HepG2 (cell line): ENCODE data around the gene CFAP97D1. TPM values are rescaled to one million over a fixed set of nuclear protein-coding genes. Genes with fewer than 3 reads are reported as not detected.
A peak's percentile ranks its signal among the peaks of the same experiment; 100 is the strongest.

Experiments
- ATAC-seq: fragments of 200-7000 bp; cut with Tn5 transposase; 3 replicates; pipeline ENCODE4 v1.9.1; 2020; ENCODE audit warnings: mild to moderate bottlenecking, moderate library complexity
- BruUV-seq: library from RNA; stranded (reverse); fragments of 400-500 nt; replicated peaks from 2 replicates; lab custom pipeline; 2021; lab: Mats Ljungman, UMichigan
- CTCF ChIA-PET: fragments of 300-600 bp; formaldehyde crosslinking; extraction: SDS; loops from one replicate; lab custom pipeline; 2021; ENCODE audit warnings: low total read pairs, inconsistent platforms, low intra/inter-chr PET ratio; lab: Yijun Ruan, JAX
- POLR2A ChIA-PET: fragments of 350-600 bp; sonication (Branson Sonifier 250); formaldehyde crosslinking; loops from one replicate; lab custom pipeline; 2020; ENCODE audit warnings: antibody characterized with exemption, inconsistent platforms; lab: Yijun Ruan, JAX
- DNase-seq: peaks from one replicate; pipeline ENCODE4 v3.0.0-alpha.2; 2015; ENCODE audit warnings: low spot score
- FAIRE-seq: peaks from 3 replicates; lab custom pipeline; 2011; peaks lifted over from hg19 to GRCh38; lab: Jason Lieb, UNC
- H2AFZ ChIP-seq: one replicate; pipeline ENCODE4 v1.6.1; 2011; ENCODE audit warnings: low read length, inconsistent platforms
- H3K27ac ChIP-seq: fragments of 300-600 bp; 3 replicates; pipeline ENCODE4 v1.8.0; 2011; ENCODE audit warnings: mixed run types, mild to moderate bottlenecking, mixed read lengths, low read length, inconsistent platforms; ENCODE audit not compliant: insufficient read depth; ENCODE audit errors: extremely low read length
- H3K27me3 ChIP-seq, 2 experiments: fragments of 200-600 bp in 1 of 2; 2 replicates in 1 of 2; 3 replicates in 1 of 2; pipeline versions ENCODE4 v1.6.0 to v1.8.0; 2011; ENCODE audit warnings: low read length in 2 of 2, mild to moderate bottlenecking in 2 of 2, moderate library complexity in 2 of 2, inconsistent platforms in 1 of 2; ENCODE audit not compliant: insufficient read depth in 2 of 2, control insufficient read depth in 1 of 2
- H3K36me3 ChIP-seq, 2 experiments: fragments of 200-600 bp in 1 of 2; replicated peaks in 1 of 2; 2 replicates in 1 of 2; 3 replicates in 1 of 2; pipeline versions ENCODE4 v1.5.1 to v1.8.0; 2011; ENCODE audit warnings: low read length in 2 of 2, inconsistent platforms in 1 of 2; ENCODE audit not compliant: insufficient read depth in 2 of 2, control insufficient read depth in 1 of 2
- H3K4me1 ChIP-seq: 2 replicates; pipeline ENCODE4 v1.5.1; 2012; ENCODE audit warnings: low read length, inconsistent platforms; ENCODE audit not compliant: insufficient read depth
- H3K4me2 ChIP-seq: 2 replicates; pipeline ENCODE4 v1.6.0; 2011; ENCODE audit warnings: low read depth, low read length, inconsistent platforms
- H3K4me3 ChIP-seq, 3 experiments: fragments of 200-600 bp in 1 of 3; sonication (generic), shearing (Covaris generic) in 1 of 3; replicated peaks in 1 of 3; 2 replicates each; pipeline ENCODE4 v1.5.1; 2011 to 2016; ENCODE audit warnings: low read length in 3 of 3, inconsistent platforms in 2 of 3, low read depth in 2 of 3, mild to moderate bottlenecking in 2 of 3, control low read depth in 1 of 3, mixed read lengths in 1 of 3; ENCODE audit not compliant: insufficient read depth in 1 of 3
- H3K79me2 ChIP-seq: one replicate; pipeline ENCODE4 v1.6.1; 2011; ENCODE audit warnings: low read length, inconsistent platforms; ENCODE audit not compliant: insufficient read depth
- H3K9ac ChIP-seq: 2 replicates; pipeline ENCODE4 v1.6.0; 2011; ENCODE audit warnings: mild to moderate bottlenecking, low read depth, low read length, inconsistent platforms; ENCODE audit not compliant: insufficient read depth
- H3K9me3 ChIP-seq: 2 replicates; pipeline ENCODE4 v1.5.1; 2012; ENCODE audit warnings: mild to moderate bottlenecking, low read length
- H4K20me1 ChIP-seq: 2 replicates; pipeline ENCODE4 v1.6.0; 2011; ENCODE audit warnings: inconsistent platforms, mild to moderate bottlenecking, low read length, moderate library complexity; ENCODE audit not compliant: insufficient read depth
- CSRNP1 ChIP-seq: sonication (generic); formaldehyde crosslinking; IDR thresholded peaks from 2 replicates; pipeline ENCODE4 v1.8.1; 2023; ENCODE audit warnings: mild to moderate bottlenecking, missing genetic modification reagents
- FOSL2 ChIP-seq: sonication (generic); formaldehyde crosslinking; IDR thresholded peaks from 2 replicates; pipeline ENCODE4 v1.4.0; 2020; ENCODE audit warnings: missing genetic modification reagents
- HNRNPK ChIP-seq: fragments of 200-400 bp; formaldehyde crosslinking; IDR thresholded peaks from 2 replicates; pipeline ENCODE4 v1.6.1; 2018; ENCODE audit warnings: low read length, low read depth, moderate library complexity, mild to moderate bottlenecking; ENCODE audit not compliant: poor library complexity, severe bottlenecking
- NFATC3 ChIP-seq: sonication (generic); formaldehyde crosslinking; IDR thresholded peaks from 2 replicates; pipeline ENCODE4 v1.5.1; 2020; ENCODE audit warnings: mild to moderate bottlenecking, missing genetic modification reagents
- NFE2L2 ChIP-seq: fragments of 150-350 bp; IDR thresholded peaks from 2 replicates; pipeline ENCODE4 v1.6.1; 2014; ENCODE audit warnings: low read length
- PAF1 ChIP-seq: IDR thresholded peaks from 2 replicates; pipeline ENCODE4 v1.6.1; 2016; ENCODE audit warnings: missing genetic modification reagents, missing compliant biosample characterization
- RXRA ChIP-seq: sonication (generic); formaldehyde crosslinking; IDR thresholded peaks from 2 replicates; pipeline ENCODE4 v1.5.1; 2020; ENCODE audit warnings: missing genetic modification reagents
- SP5 ChIP-seq: IDR thresholded peaks from 2 replicates; pipeline ENCODE4 v1.6.1; 2016; ENCODE audit warnings: low read depth, borderline replicate concordance
- SRSF1 ChIP-seq: fragments of 200-400 bp; formaldehyde crosslinking; optimal IDR thresholded peaks from 2 replicates; pipeline ENCODE3; 2017; ENCODE audit warnings: mild to moderate bottlenecking, low read depth, low read length, moderate library complexity
- TAF15 ChIP-seq: fragments of 200-400 bp; formaldehyde crosslinking; IDR thresholded peaks from one replicate; pipeline ENCODE4 v1.6.1; 2018; ENCODE audit warnings: mild to moderate bottlenecking, low read depth, low read length; ENCODE audit not compliant: poor library complexity, severe bottlenecking
- TARDBP ChIP-seq: sonication (generic); formaldehyde crosslinking; IDR thresholded peaks from 2 replicates; pipeline ENCODE4 v1.8.0; 2022; ENCODE audit warnings: mild to moderate bottlenecking, missing genetic modification reagents
- ZBTB8A ChIP-seq: sonication (generic); formaldehyde crosslinking; IDR thresholded peaks from 2 replicates; pipeline ENCODE4 v1.4.0; 2020; ENCODE audit warnings: mild to moderate bottlenecking, low read depth, missing genetic modification reagents, borderline replicate concordance
- ZFP41 ChIP-seq: sonication (generic); formaldehyde crosslinking; IDR thresholded peaks from 2 replicates; pipeline ENCODE4 v1.4.0; 2020; ENCODE audit warnings: mild to moderate bottlenecking, missing genetic modification reagents, borderline replicate concordance
- ZNF432 ChIP-seq: sonication (generic); formaldehyde crosslinking; IDR thresholded peaks from 2 replicates; pipeline ENCODE4 v1.5.0; 2020; ENCODE audit warnings: missing genetic modification reagents, mild to moderate bottlenecking, borderline replicate concordance
- ZNF687 ChIP-seq: sonication (generic); formaldehyde crosslinking; IDR thresholded peaks from 2 replicates; pipeline ENCODE4 v1.5.1; 2020; ENCODE audit warnings: mild to moderate bottlenecking, missing genetic modification reagents, moderate library complexity
- ZNF776 ChIP-seq: sonication (generic); formaldehyde crosslinking; IDR thresholded peaks from 2 replicates; pipeline ENCODE4 v1.4.0; 2020; ENCODE audit warnings: mild to moderate bottlenecking, missing genetic modification reagents
- ZNF777 ChIP-seq: sonication (generic); formaldehyde crosslinking; IDR thresholded peaks from 2 replicates; pipeline ENCODE4 v1.4.0; 2020; ENCODE audit warnings: missing genetic modification reagents
- WGBS: methylation state at CpG from one replicate; pipeline ENCODE4 v1.1.6; 2017; ENCODE audit warnings: low lambda C conversion rate; 5-methylcytosine and 5-hydroxymethylcytosine counted together
- in situ Hi-C: cut with HindIII; loops from 2 replicates; pipeline ENCODE4 v1.10.0; 2017; ENCODE audit warnings: low pct_unique_long_range_greater_than_20kb; ENCODE audit not compliant: extremely low pct_ligation_motif_present
- intact Hi-C: fragments of 100-400 bp; cut with micrococcal nuclease; formaldehyde crosslinking; loops from one replicate; pipeline ENCODE4 v1.10.0; 2022; ENCODE audit not compliant: unreplicated experiment
- polyA plus RNA-seq, 8 experiments: library from polyadenylated mRNA; depleted of rRNA in 3 of 8; stranded (reverse) in 7 of 8; unstranded in 1 of 8; fragments of >200 nt; fragmentation: Illumina TruSeq in 4 of 8; extraction: Trizol in 4 of 8; gene quantifications; 2 replicates each; pipeline versions ENCODE4 v1.2.1 to v1.2.3, GENCODE V29; 2011 to 2016; ENCODE audit warnings: low read depth in 4 of 8, missing spikeins in 1 of 8, mixed read lengths in 1 of 8; ENCODE audit not compliant: insufficient read depth in 1 of 8
- total RNA-seq, 5 experiments: library from RNA; depleted of rRNA; stranded (reverse); fragments of >200 nt; fragmentation: Illumina TruSeq; extraction: Trizol; gene quantifications; 2 replicates each; pipeline ENCODE4 v1.2.3, GENCODE V29; 2016; ENCODE audit warnings: low read depth in 1 of 5
- TF ChIP-seq, protein P1 (sequence below): sonication (generic); formaldehyde crosslinking; IDR thresholded peaks from 2 replicates; pipeline ENCODE4 v1.8.0; 2022; ENCODE audit warnings: mild to moderate bottlenecking, missing genetic modification reagents, moderate library complexity

CFAP97D1 gene
- total and polyA plus RNA-seq, 2 of the 13 experiments (the other 11 are each of a cell fraction or from before 2014, with no cell fraction given), result 0.02 TPM; not detected in 1

GRCh38 chr17:43832168-43832975 lies 52.1 kb downstream of the CFAP97D1 start:
- in situ Hi-C loops, result no loop called here
- POLR2A ChIA-PET, result interaction anchor here (0.8 to 1.4 kb wide), 2 partner anchors 54 to 61 kb away, joined by 3 read pairs; partner anchors contain the start of gene DUSP3
- H3K4me3 ChIP-seq, result peak overlapping the region; percentile 50 to 73 (median 66); a peak in 5 of 6 replicates
- WGBS, result 72% methylated on average over 6 of the region's 51 CpGs
- H3K27me3 ChIP-seq, result peaks cover 3 to 35% of the 10 kb centered on the region in 2 experiments; a peak in 4 of 5 replicates
- FAIRE-seq, result no peak
- ATAC-seq, result peak; percentile 63
- H3K4me1 ChIP-seq, result peaks cover 21% of the 10 kb centered on the region
- H3K9me3 ChIP-seq, result no peaks in the 10 kb centered on the region
- H3K36me3 ChIP-seq, result no peaks in the 10 kb centered on the region
- no peak overlapping the region for H3K9ac ChIP-seq
- H4K20me1 ChIP-seq, result no peaks in the 10 kb centered on the region
- H3K27ac ChIP-seq, result no peak overlapping the region
- no peak overlapping the region for H2AFZ ChIP-seq
- no peaks in the 10 kb centered on the region for H3K79me2 ChIP-seq
- H3K4me2 ChIP-seq, result peak overlapping the region; percentile 73
- intact Hi-C loops, result no loop called here
- peak; percentile 21 for DNase-seq
- no TSS peak for BruUV-seq
- CTCF ChIA-PET, result no interaction called here
- TF ChIP-seq PAF1, result no peak
- TF ChIP-seq ZBTB8A (CRISPR knock-in tag), result no peak
- TF ChIP-seq ZNF432 (CRISPR knock-in tag), result no peak
- TF ChIP-seq NFE2L2, result no peak
- no peak; the same call in 1 of the 2 replicates for TF ChIP-seq CSRNP1 (CRISPR knock-in tag)
- TF ChIP-seq TARDBP (CRISPR knock-in tag), result no peak
- TF ChIP-seq, protein P1, sequence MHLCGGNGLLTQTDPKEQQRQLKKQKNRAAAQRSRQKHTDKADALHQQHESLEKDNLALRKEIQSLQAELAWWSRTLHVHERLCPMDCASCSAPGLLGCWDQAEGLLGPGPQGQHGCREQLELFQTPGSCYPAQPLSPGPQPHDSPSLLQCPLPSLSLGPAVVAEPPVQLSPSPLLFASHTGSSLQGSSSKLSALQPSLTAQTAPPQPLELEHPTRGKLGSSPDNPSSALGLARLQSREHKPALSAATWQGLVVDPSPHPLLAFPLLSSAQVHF (CRISPR knock-in tag), result no peak
- TF ChIP-seq ZNF776 (CRISPR knock-in tag), result no peak
- TF ChIP-seq FOSL2 (CRISPR knock-in tag), result peak; percentile 78
- TF ChIP-seq ZNF777 (CRISPR knock-in tag), result no peak
- no peak for TF ChIP-seq NFATC3
- TF ChIP-seq HNRNPK, result no peak
- TF ChIP-seq SP5 (CRISPR knock-in tag), result no peak
- peak; percentile 52; the same call in 1 of the 2 replicates for TF ChIP-seq ZNF687 (CRISPR knock-in tag)
- TF ChIP-seq SRSF1, result no peak
- no peak for TF ChIP-seq RXRA (CRISPR knock-in tag)
- no peak for TF ChIP-seq TAF15
- no peak for TF ChIP-seq ZFP41 (CRISPR knock-in tag)
